ENCODE measurements around the gene POLR2F. TPM values are rescaled to one million over a fixed set of nuclear protein-coding genes. Genes with fewer than 3 reads are reported as not detected.

Gene POLR2F
- total RNA-seq, 4 donors from 2014 or later: 45.7 to 93.0 (median 72.1) TPM

DNA sequence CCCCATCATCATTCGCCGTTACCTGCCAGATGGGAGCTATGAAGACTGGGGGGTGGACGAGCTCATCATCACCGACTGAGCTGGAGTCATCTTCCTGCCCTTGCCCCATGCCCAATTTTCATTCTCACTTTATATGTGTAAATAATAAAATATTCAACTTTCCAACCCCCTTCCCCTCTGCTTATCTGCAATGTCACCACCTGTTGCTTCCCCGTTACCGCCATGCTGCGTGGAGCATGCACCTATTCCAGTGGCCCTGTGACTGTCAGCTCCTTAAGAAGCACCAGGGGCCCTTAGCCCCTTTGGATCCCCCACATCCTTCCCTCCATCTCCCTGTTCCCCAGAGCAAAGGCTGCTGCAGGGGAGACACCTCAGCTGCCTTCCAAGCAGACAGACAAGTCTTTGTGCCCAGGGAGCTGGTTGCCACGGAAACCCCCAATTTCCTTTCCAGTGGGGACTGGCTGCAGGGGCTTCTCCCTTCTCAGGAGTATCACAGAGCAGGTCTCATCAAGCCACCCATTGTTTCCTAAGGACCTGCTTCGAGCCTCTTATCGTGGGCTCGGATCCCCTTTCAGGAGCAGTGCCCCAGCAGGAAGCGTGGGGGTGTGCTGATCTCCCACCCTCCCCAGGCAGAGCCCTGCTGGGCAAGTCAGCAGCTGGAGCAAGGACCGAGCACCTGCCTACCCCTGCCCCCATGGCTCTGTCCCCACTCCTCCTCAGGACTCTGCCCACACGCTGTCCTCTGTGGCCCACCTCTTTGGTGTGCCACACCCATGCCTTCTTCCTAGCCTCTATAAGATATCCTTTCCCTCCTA lies 14.3 kb downstream of the POLR2F start:
- Histone ChIP-seq H3K27ac (replicated peaks in 1 of 4) (peak overlapping the region in 3 of 4 donors; percentile 1 to 34 (median 11)), H3K27me3 (no peaks in the 10 kb centered on the region), H3K4me1 (peaks cover 15 to 27% (median 21%) of the 10 kb centered on the region in 4 donors), H3K36me3 (peaks cover 39 to 61% (median 43%) of the 10 kb centered on the region in 4 donors), H3K4me3 (no peak overlapping the region), H3K9me3 (no peaks in the 10 kb centered on the region)
- 85% methylated on average over 14 of the region's 14 CpGs for WGBS
- TF ChIP-seq CTCF (IDR thresholded peaks at IDR 0.05) (no peak), POLR2A (IDR thresholded peaks at IDR 0.05; ENCODE audit: low read depth) (no peak), POLR2AphosphoS5 (IDR thresholded peaks at IDR 0.05) (no peak), EP300 (IDR thresholded peaks at IDR 0.05) (no peak)
- no peak for DNase-seq (ENCODE audit: extremely low spot score)
- intact Hi-C loops (cut with DNase I): loop anchor here (5.0 kb wide), 1 partner anchor 151 kb away; no protein-coding TSS in a partner anchor

- H3K36me3 ChIP-seq: peaks cover 35 to 61% (median 37%) of the 10 kb centered on the region in 4 donors
- intact Hi-C loops (cut with DNase I): loop anchor here (5.0 kb wide), 1 partner anchor 151 kb away; no protein-coding TSS in a partner anchor
- no peak for DNase-seq (ENCODE audit: extremely low spot score)
- H3K4me1 ChIP-seq: peaks cover 15 to 27% (median 21%) of the 10 kb centered on the region in 4 donors
- H3K4me3 ChIP-seq: no peak overlapping the region
- no peaks in the 10 kb centered on the region for H3K9me3 ChIP-seq
- no peaks in the 10 kb centered on the region for H3K27me3 ChIP-seq
- TF ChIP-seq EP300 (IDR thresholded peaks at IDR 0.05) (no peak), POLR2A (IDR thresholded peaks at IDR 0.05; ENCODE audit: low read depth) (no peak), POLR2AphosphoS5 (IDR thresholded peaks at IDR 0.05) (no peak), CTCF (IDR thresholded peaks at IDR 0.05) (no peak)
- H3K27ac ChIP-seq (replicated peaks in 1 of 4): peak overlapping the region in 3 of 4 donors; percentile 1 to 34 (median 11)
- 83% methylated on average over 5 of the region's 5 CpGs for WGBS
These were observed 15.2 kb downstream of the POLR2F start for GRCh38 chr22:37968452-37969251.

DNA sequence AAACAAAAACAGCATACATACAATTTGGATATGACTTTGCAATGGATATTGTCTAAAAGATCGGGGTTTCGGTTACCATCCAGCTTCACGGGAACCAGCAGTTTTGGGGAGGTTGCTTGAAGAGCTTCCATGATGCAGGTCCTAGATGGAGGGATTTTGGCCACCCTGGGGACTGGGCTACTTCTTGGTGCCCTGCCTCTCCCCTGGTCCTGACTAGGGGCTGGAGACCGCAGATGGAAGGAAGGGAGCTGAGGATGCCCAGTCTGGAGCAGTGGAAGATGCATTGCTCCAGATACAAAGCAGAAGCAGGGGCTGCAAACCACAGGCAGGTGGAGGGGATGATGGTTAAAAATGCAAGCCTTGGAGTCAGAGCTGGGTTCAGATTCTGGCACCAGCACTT lies 17.4 kb downstream of the POLR2F start:
- DNase-seq (ENCODE audit: extremely low spot score): no peak
- Histone ChIP-seq H3K27me3 (no peaks in the 10 kb centered on the region), H3K4me1 (peaks cover 6 to 17% (median 9%) of the 10 kb centered on the region in 4 donors), H3K9me3 (no peaks in the 10 kb centered on the region), H3K36me3 (peaks cover 31 to 69% (median 33%) of the 10 kb centered on the region in 4 donors), H3K27ac (replicated peaks in 1 of 4) (no peak overlapping the region), H3K4me3 (no peak overlapping the region)
- TF ChIP-seq POLR2AphosphoS5 (IDR thresholded peaks at IDR 0.05) (no peak), CTCF (IDR thresholded peaks at IDR 0.05) (no peak), EP300 (IDR thresholded peaks at IDR 0.05) (no peak), POLR2A (IDR thresholded peaks at IDR 0.05; ENCODE audit: low read depth) (no peak)
- intact Hi-C loops (cut with DNase I): no loop called here
- WGBS: 89% methylated on average over 4 of the region's 4 CpGs

DNA sequence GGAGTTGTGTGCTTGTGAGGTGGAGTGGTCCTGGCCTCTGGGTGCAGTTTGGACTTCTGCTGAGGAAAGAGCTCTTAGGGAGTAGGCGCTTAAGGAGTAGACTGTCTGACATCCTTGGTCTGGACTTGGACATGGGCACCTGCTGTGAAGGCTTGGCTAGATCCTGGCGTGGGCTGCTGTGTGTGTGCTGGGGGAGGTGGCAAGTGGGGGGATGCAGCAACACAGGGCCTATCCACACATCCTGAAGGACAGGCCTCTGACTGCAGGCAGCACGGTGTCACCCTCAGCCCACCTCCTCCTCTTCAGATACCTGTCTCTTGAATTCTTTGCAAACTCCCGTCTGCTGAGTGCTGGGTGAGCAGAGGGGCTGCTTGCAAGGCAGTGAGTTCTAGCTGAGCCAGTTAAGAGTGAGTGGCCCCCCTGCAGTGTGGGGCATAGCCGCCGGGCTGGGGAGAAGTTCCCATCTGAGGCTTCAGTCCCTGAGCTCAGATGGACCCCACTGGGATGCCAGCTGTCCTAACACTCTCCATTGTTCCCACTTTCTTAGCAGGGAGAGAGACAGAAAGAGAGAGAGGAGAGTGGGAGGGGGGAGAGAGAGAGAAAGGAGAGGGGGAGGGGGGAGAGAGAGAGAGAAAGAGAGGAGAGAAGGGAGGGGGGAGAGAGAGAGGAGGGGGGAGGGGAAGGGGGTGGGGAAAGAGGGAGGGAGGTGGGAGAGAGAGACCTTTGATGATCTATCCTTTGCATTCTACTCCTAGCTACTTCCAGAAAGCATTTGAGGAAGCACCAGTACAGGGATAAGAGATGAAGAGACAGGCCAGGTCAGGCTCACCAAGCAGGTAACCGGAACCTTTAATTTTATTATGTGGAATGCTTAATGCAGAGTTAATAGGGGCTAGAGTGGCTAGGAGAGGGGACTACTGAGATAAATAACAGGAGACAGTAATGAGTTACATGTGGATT lies 18.3 kb downstream of the POLR2F start:
- H3K9me3 ChIP-seq: no peaks in the 10 kb centered on the region
- no peak overlapping the region for H3K27ac ChIP-seq (replicated peaks in 1 of 4)
- no peak for DNase-seq (ENCODE audit: extremely low spot score)
- peaks cover 0 to 10% (median 1%) of the 10 kb centered on the region in 4 donors for H3K4me1 ChIP-seq
- TF ChIP-seq POLR2A (IDR thresholded peaks at IDR 0.05; ENCODE audit: low read depth): no peak
- TF ChIP-seq POLR2AphosphoS5 (IDR thresholded peaks at IDR 0.05): no peak
- no peak for TF ChIP-seq CTCF (IDR thresholded peaks at IDR 0.05)
- no peak for TF ChIP-seq EP300 (IDR thresholded peaks at IDR 0.05)
- H3K4me3 ChIP-seq: no peak overlapping the region
- H3K27me3 ChIP-seq: no peaks in the 10 kb centered on the region
- 91% methylated on average over 5 of the region's 7 CpGs for WGBS
- intact Hi-C loops (cut with DNase I): no loop called here
- peaks cover 27 to 69% (median 34%) of the 10 kb centered on the region in 4 donors for H3K36me3 ChIP-seq
